HG03469 (cell line): ENCODE data around the gene LKAAEAR1.
A peak's percentile ranks its signal among the peaks of the same experiment; 100 is the strongest.

ENCODE experiments used
- ATAC-seq: cut with Tn5 transposase; IDR thresholded peaks from one replicate; pipeline ENCODE4 v1.9.1; 2021; ENCODE audit warnings: mild to moderate bottlenecking, moderate library complexity, moderate number of reproducible peaks; ENCODE audit not compliant: unreplicated experiment

The LKAAEAR1 gene

GRCh38 chr20:64040231-64041039 is 43.8 kb downstream of the LKAAEAR1 start:
- ATAC-seq = no peak

- no peak for ATAC-seq
Observed at GRCh38 chr20:64039293-64040160, 44.7 kb downstream of the LKAAEAR1 start.

GRCh38 chr20:64038565-64039292 is 45.5 kb downstream of the LKAAEAR1 start:
- peak; percentile 27 for ATAC-seq

GRCh38 chr20:64038224-64038564 is 46.0 kb downstream of the LKAAEAR1 start:
- ATAC-seq = no peak

- ATAC-seq = no peak
Observed at GRCh38 chr20:64037498-64038213, 46.5 kb downstream of the LKAAEAR1 start.

GRCh38 chr20:64037199-64037497 is 47.0 kb downstream of the LKAAEAR1 start:
- ATAC-seq = no peak

- no peak for ATAC-seq
Observed at GRCh38 chr20:64036346-64037198, 47.6 kb downstream of the LKAAEAR1 start.

- no peak for ATAC-seq
Observed at GRCh38 chr20:64035933-64036345, 48.3 kb downstream of the LKAAEAR1 start, which contains the start of gene C20orf204. C20orf204 (plus strand) TSS chr20:64036182; CDS start chr20:64036324, 142 bp downstream.

GRCh38 chr20:64035066-64035932 is 48.9 kb downstream of the LKAAEAR1 start:
- ATAC-seq = no peak

- ATAC-seq = no peak
Observed at GRCh38 chr20:64033981-64034493, 50.2 kb downstream of the LKAAEAR1 start.
